Cardiac septum (tissue), 1 donor: Measurements from ENCODE around the gene KCNC1. TPM values are rescaled to one million over a fixed set of nuclear protein-coding genes. Genes with fewer than 3 reads are reported as not detected.

ENCODE experiments used
- DNase-seq: peaks from one replicate; pipeline ENCODE4 v3.0.0-alpha.2; 2020; ENCODE audit warnings: low spot score
- intact Hi-C: fragments of 100-400 bp; cut with DNase I; formaldehyde crosslinking; loops from one replicate; pipeline ENCODE4 v1.14.0; 2022
- total RNA-seq: library from RNA; stranded (reverse); fragmentation: NEBNext Ultra II Directional; extraction: Animal tissue kit (Norgen Biotek cat#: 25700); gene quantifications from one replicate; pipeline ENCODE4 v1.2.1, GENCODE V29; 2021
- donor health status: DM: no; HTN: no; CAD: no.

The KCNC1 gene
- total RNA-seq, 1 donor from 2014 or later = 0.05 TPM

DNA sequence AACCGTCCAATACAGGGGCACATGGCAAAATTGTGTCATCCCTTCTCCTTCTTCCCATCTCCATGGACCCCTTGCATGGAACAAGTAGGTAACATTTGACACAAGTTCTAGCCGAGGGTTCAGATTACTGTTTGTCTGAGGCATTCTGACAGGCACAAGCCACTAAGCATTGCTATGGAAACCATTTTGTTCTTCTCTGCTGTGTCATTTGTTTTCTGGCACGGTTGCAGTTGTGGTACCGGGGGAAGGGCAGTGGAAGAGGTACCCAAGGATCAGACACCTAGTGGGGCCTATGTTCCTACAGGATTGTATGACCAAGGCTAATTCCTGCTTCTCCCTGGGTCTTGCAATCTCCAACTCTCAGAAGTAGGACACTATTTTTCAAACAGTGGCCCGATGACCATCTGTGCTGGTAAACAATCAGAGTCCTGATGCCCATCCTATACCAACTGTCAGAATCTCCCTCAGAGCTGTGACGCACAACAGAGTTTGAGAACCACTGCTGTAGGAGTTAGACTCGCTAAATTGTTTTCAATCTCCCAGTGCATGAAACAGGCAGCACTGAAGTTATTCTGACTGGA is 69.3 kb downstream of the KCNC1 start:
- no peak for DNase-seq
- intact Hi-C loops = no loop called here

GRCh38 chr11:17805043-17805442 is 70.5 kb downstream of the KCNC1 start:
- no peak for DNase-seq
- intact Hi-C loops = no loop called here

DNA sequence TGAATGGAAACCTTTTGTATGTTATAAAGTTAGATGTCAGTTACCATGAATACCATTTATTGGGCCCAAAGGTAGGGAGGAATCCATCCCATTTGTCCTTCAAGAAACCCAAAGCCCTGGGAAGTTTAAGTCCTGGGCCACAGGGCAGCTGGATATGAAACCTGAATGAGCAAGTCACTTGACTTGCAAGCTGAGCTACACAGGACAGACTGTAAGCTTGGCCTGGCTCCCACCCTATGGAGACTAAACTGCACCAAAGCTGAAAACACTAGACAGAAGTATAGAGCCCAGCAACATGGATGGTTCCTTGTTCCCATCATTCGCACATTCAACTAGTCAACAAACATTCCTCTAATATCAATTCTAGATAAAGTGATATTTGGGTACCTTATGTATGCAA is 71.3 kb downstream of the KCNC1 start:
- DNase-seq = no peak
- intact Hi-C loops = no loop called here

- no peak for DNase-seq
- intact Hi-C loops = no loop called here
These were observed 72.5 kb downstream of the KCNC1 start for GRCh38 chr11:17807034-17807433.

DNA sequence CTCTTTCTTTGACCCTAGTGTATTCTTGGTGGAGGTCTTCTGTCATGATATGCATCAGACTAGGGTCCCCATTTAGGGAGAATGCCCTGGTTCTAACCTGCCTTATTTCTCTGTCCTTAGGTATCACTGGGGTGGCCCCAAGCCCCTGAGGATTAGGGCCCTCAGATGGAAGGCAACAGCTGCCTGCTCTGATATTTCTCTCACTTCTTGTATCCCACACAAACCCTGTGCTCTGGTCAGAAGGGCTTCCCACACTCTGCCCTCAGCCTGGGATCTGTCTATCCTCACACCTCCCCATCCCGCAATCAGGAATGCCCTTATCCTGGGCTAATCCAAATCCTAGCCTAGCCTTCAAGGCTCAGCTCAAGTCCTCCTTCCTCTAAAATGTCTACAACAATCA is 75.5 kb downstream of the KCNC1 start:
- intact Hi-C loops = no loop called here
- no peak for DNase-seq

- intact Hi-C loops = no loop called here
- no peak for DNase-seq
These were observed 76.2 kb downstream of the KCNC1 start for GRCh38 chr11:17810746-17811145.

DNA sequence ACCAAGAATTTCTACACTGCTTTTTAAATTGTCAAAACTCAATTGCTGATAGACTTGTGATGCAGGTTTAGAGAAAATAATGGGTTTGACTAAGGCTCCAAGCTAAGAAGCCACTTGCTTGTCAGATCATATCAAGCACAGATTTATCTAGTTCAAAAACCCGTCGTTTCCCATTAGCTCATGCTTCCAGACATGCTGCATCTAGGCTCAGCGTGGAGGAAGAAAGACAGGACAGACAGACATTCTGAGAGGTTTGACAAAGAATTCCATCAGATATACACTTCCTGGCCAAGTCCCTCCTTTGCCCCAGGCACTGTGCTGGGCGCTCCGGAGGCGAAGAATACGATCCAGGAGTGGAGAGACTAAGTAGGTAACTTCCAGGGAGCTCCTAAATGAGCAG is 76.8 kb downstream of the KCNC1 start:
- no peak for DNase-seq
- intact Hi-C loops = no loop called here

- DNase-seq = no peak
- intact Hi-C loops = no loop called here
These were observed 77.7 kb downstream of the KCNC1 start for GRCh38 chr11:17812091-17812864.

DNA sequence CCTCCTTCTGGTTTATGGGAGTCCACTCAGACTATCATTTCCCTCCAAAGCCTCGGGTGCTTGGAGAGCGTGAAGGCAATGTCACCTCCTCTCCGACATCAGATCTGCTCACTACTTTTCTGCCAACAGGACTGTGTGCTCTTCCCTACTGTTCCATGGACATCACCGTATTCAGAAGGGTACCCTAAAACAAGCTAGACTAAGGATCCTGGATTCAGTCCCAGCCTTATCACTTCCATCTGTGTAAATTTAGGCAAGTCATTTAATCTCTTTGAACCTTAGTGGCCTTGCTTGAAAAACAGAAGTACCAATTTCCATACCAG is 78.2 kb downstream of the KCNC1 start:
- no peak for DNase-seq
- intact Hi-C loops = no loop called here

DNA sequence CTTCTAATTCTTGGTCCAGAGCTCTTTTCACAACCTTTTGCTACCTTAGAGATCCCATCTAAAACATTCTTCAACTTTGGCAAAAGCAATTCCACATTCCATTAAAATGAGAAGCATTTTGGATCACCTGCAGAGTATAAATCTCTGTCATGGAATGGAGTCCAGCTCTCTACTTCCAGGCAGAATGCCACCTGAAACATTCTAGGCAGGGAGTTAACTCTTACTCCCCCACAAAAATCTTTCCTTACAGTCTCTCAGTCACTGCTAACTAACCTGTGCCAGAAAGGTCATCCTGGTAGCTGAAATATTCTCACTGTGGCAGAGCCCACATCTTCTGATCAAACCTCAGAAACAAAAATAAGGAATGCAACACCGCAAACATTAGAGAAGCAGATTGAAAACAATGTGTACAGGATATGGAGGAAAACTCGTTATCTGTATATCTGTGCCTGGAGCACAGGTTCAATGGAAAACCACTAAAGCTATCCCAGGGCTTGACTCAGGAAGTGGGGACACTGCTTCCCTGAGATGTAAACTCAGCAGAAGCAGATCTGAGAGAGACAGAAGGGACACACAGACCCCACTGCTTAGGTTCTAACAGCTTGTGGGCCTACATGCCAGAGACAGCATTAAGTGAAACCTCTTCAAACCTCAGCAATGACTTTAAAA is 78.9 kb downstream of the KCNC1 start:
- intact Hi-C loops = no loop called here
- DNase-seq = no peak

DNA sequence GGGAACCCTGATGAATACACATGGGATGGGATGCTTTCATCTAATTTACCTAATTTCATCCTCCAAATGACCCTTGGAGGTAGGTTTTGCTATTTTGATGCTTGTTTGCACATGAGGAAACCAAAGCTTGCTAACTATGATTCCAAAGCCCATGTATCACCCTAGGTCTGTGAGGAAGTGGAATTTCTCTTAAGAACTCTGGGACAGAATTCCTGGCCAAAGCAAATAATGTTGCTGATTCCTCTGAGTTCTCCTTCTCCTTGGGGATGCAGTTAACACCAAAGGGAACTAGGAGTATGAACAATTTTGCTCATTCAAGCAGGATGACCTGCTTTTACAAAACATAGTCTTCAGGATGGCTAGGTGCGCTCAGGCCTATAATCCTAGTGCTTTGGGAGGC is 80.0 kb downstream of the KCNC1 start:
- no peak for DNase-seq
- intact Hi-C loops = no loop called here

DNA sequence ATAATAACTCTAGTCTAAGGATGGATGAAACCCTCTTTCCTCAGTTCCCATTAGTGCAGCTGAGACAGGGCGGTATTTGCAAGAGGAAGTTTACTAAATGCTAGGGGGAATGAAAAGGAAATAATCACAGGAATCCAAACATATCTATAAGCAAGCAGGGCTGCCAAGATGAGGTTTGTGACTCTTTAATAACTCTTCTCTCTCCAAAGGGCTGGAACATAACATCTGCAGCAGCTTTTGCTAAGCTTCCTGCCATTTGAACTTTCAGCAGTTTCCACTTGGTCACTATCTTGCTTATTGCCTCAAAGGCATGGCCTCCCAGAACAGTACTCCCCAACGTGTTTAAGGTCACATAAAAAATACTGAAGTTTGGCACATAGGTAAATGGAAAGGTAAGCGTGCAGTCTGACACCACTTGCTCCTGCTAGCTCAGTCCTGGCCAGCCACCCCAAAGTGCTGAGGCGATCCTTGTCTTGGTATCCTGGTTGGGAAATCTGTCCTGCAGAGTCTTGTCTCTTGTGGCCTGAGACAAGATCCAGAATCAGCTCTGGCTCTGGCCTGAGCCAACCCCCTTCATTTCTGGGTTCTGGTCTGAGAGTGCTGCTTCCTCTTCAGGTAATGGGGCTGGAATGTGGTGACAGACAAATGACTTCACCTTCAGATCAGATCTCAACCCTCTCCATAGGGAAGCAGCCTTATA is 81.8 kb downstream of the KCNC1 start:
- intact Hi-C loops = no loop called here
- no peak for DNase-seq

GRCh38 chr11:17821648-17822400 is 87.2 kb downstream of the KCNC1 start:
- intact Hi-C loops = no loop called here
- DNase-seq = no peak

GRCh38 chr11:17822401-17822781 is 87.8 kb downstream of the KCNC1 start:
- DNase-seq = no peak
- intact Hi-C loops = no loop called here

- intact Hi-C loops = loop anchor here (5.0 kb wide), 1 partner anchor 150 kb away; no protein-coding TSS in a partner anchor
- DNase-seq = no peak
These were observed 92.4 kb downstream of the KCNC1 start for GRCh38 chr11:17827006-17827405.

- DNase-seq = no peak
These were observed 93.8 kb downstream of the KCNC1 start for GRCh38 chr11:17828311-17828751.

GRCh38 chr11:17831228-17831627 is 96.6 kb downstream of the KCNC1 start:
- no peak for DNase-seq

More at GRCh38 chr11:17828311-17828751, 93.8 kb downstream of the KCNC1 start:
- intact Hi-C loops = loop anchor here (5.0 kb wide), 1 partner anchor 149 kb away; no protein-coding TSS in a partner anchor

DNA sequence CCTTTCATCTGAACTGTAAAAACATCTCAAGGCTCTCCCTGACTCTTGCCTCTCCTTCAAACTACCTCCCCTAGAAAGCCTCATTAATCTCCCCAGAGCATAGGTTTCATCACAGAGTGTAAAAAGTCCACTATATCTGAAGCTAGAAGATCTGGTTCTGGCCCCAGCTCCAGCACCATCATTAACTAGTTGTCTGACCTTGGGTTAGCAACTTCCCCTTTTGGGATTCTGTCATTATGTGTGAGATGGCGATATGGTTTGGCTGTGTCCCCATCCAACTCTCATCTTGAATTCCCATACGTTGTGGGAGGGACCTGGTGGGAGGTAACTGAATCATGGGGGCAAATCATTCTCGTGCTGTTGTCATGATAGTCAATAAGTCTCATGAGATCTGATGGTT is 97.3 kb downstream of the KCNC1 start:
- intact Hi-C loops = no loop called here
- no peak for DNase-seq

More at GRCh38 chr11:17831228-17831627, 96.6 kb downstream of the KCNC1 start:
- intact Hi-C loops = no loop called here
